T47D (cell line): ENCODE results near the gene MLLT6.

Source experiments
- DNase-seq, 2 experiments: peaks; one replicate each; pipeline versions ENCODE4 v3.0.0 to v3.0.0-alpha.2; 2011 to 2012; ENCODE audit warnings: low read depth in 1 of 2, low spot score in 1 of 2
- JUND ChIP-seq: IDR thresholded peaks from 2 replicates; pipeline ENCODE4 v1.6.1; 2012; ENCODE audit warnings: low read depth
- in situ Hi-C: cut with HindIII; loops from 2 replicates; pipeline ENCODE4 v1.10.0; 2016; ENCODE audit warnings: low sequenced_read_pairs, low pct_unique_long_range_greater_than_20kb

The MLLT6 gene

DNA sequence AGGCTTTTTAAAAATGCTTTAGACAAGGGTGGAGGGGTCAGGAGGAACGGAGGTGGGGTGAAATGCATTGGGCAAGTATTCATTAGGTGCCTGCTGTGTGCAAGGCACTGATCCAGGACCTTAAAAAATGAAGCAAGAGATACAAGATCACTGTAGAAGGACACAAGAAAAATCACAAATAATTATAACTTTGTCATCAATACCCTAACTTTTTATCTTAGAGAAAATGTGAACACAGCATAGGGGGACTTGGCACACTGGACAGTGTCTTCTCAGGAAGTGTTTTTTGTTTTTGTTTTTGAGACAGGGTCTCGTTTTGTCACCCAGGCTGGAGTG lies 37.3 kb upstream of the MLLT6 start:
- DNase-seq = no peak
- in situ Hi-C loops = no loop called here
- TF ChIP-seq JUND = no peak

GRCh38 chr17:38669520-38669919 lies 35.6 kb upstream of the MLLT6 start:
- no peak for DNase-seq
- in situ Hi-C loops = no loop called here
- no peak for TF ChIP-seq JUND

- in situ Hi-C loops = no loop called here
- DNase-seq = no peak
- TF ChIP-seq JUND = no peak
Observed at GRCh38 chr17:38671939-38672720, 32.9 kb upstream of the MLLT6 start.

- no peak for TF ChIP-seq JUND
- DNase-seq = no peak
- in situ Hi-C loops = no loop called here
Observed at GRCh38 chr17:38672788-38673706, 32.0 kb upstream of the MLLT6 start.

DNA sequence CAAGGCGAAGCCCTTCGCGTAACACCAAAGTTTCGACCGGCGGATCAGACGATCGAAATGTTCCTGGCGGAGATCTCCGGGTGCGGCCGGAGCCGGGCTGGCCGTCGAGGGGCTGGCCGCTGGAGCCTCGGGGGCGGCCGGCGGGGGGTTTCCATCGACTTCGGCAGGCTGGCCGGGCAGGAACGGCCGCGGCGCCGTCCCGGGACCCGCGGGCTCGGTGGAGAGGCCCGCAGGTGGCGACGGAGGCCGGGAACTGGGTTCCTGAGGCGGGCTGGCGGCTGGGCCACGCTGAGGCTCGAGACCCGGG lies 31.4 kb upstream of the MLLT6 start:
- in situ Hi-C loops = no loop called here
- no peak for TF ChIP-seq JUND
- peak; percentile 33 to 48 for DNase-seq

DNA sequence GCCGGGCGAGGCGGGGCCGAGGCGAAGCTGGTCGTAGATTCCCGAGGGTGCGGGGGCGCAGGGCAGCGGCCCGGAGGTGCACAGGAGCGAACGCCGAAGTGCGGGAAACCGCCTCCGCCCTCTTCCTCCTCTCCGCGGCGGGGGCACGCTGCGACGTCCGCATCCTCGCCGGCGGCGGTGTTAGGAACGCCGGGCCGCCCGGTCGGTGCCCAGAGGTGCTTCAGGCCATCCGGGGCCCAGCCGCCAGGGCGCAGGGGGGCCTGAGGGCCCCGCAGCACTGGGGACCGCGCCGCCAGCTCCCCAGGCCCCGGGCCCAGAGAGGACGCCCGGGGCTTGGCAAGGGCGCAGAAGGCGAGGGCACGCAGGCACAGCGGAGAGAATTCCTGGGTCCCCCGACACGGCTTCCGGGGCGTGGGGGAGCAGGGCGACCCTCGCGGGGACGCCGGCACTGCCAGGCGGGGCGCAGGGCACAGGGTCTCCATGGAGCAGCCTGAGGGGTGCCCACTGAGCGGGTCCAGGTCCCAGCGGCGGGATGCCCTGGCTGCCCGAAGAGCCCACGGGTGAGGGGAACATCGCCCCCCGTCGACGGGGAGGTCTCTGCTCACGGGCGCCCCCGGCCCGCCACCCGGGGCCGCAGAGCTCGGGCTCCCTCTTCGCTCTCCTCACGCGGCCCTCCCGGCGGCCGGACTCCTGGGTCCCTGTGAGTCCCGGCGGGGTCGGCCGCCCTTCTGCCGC lies 30.9 kb upstream of the MLLT6 start:
- TF ChIP-seq JUND = no peak
- DNase-seq = no peak
- in situ Hi-C loops = no loop called here

GRCh38 chr17:38674749-38675615 lies 30.1 kb upstream of the MLLT6 start, which contains the start of gene EPOP:
EPOP (minus strand) TSS chr17:38674957; CDS start chr17:38674495, 462 bp downstream.
- in situ Hi-C loops = no loop called here
- DNase-seq = peak; percentile 96
- TF ChIP-seq JUND = no peak

DNA sequence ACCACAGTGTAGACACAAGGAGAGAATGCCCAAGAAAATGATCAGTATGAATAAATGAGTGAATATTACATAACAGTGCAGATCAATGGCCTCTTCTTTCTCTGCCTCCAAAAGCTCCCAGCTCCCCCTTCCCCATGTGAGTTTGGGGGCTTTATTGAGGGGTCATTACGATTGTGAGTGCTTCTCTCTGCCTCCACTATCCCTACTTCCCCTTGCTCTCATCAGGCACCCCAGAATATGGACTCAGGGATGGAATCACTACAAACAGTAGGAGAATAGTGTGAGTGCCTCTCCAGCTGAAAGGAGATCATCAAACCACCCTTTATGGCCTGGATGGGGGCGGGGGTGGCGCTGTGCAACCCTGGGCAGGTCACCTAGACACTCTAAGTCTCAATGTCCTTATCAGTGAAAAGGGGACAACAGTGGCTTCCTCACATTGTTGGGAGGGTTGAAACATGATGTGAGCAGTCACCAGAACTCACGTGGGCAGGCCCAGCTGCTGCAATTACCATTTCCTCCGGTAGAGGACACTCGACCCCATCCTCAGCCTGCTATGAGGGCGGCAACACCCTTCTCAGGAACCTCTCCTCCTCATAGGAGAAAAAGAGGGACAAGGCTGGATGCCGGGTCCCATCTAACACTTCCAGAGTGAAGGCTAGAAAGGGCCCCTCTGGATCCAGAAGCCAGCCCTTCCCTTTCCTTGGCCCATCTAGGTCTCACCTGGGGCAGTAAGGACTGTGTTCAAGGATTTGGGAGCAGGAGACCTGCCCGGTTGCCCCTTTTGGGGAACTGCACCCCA lies 28.2 kb upstream of the MLLT6 start:
- DNase-seq = peak; percentile 85 to 91
- in situ Hi-C loops = no loop called here
- no peak for TF ChIP-seq JUND

DNA sequence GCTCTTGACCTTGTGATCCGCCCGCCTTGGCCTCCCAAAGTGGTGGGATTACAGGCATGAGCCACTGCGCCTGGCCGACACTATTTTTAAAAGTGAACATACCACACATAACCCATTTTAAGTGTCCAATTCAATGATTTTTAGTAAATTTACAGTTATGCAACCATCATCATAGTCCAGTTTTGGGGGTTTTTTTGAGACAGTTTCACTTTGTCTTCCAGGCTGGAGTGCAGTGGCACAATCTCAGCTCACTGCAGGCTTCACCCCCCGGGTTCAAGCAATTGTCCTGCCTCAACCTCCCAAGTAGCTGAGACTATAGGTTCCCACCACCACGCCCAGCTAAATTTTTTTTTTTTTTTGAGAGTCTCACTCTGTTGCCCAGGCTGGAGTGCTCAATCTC lies 27.3 kb upstream of the MLLT6 start:
- TF ChIP-seq JUND = no peak
- no peak for DNase-seq
- in situ Hi-C loops = no loop called here

DNA sequence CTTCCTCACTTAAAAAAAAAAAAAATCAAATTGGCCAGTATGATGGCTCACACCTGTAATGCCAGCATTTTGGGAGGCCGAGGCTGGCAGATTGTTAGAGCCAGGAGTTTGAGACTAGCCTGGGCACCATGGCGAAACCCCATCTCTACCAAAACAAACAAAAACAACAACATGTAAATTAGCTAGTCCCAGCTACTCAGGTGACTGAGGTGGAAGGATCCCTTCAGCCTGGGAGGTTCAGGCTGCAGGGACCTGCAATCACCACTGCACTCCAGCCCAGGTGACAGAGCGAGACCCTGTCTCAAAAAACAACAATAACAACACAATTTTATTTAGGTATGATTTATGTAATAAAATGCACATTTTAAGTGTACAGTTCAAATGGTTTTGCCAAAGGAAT lies 24.0 kb upstream of the MLLT6 start:
- no peak for TF ChIP-seq JUND
- in situ Hi-C loops = no loop called here
- no peak for DNase-seq

DNA sequence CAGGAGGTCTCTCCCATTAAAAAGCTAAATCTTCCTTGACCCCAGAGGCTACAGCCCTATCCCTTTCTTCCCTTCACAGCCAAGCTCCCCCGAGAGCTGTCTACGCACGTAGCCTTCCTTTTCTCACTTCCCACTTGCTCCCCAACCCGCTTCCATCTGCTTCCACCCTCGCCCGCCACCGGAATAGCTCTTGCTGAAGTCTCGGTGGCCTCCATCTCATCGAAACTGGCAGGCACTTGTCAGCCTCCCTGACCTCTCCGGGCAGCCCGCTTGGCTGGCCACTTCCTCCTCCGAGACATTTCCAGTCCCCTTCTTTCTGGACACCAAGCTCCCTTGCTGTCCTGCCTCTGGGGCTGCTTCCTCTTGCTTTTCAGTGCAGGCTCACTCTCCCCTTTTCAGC lies 19.6 kb upstream of the MLLT6 start:
- no peak for DNase-seq
- in situ Hi-C loops = no loop called here
- TF ChIP-seq JUND = no peak
